Uterus (tissue), 4 donors: ENCODE data around the gene ECD. TPM values are rescaled to one million over a fixed set of nuclear protein-coding genes. Genes with fewer than 3 reads are reported as not detected.

Experiments used
- DNase-seq, 2 donors: peaks; one replicate each; pipeline ENCODE4 v3.0.0-alpha.2; 2019 to 2020
- H3K27ac ChIP-seq, 2 donors: fragments of 200-600 bp; sonication (generic); 1 replicate in 1 of 2; 2 replicates in 1 of 2; pipeline ENCODE4 v1.5.1; 2016 to 2018
- H3K27me3 ChIP-seq, 2 donors: fragments of 200-600 bp; sonication (generic); one replicate each; pipeline ENCODE4 v1.5.1; 2018 to 2019; ENCODE audit warnings: control low read depth in 1 of 2
- H3K36me3 ChIP-seq, 2 donors: fragments of 200-600 bp; sonication (generic); one replicate each; pipeline ENCODE4 v1.5.1; 2019; ENCODE audit warnings: control low read depth in 1 of 2
- H3K4me1 ChIP-seq, 2 donors: fragments of 200-600 bp; sonication (generic); one replicate each; pipeline ENCODE4 v1.5.1; 2018 to 2019; ENCODE audit warnings: control low read depth in 1 of 2
- H3K4me3 ChIP-seq, 2 donors: fragments of 200-600 bp; sonication (generic); 1 replicate in 1 of 2; 2 replicates in 1 of 2; pipeline ENCODE4 v1.5.1; 2018 to 2019; ENCODE audit warnings: mild to moderate bottlenecking in 1 of 2
- H3K9me3 ChIP-seq, 2 donors: fragments of 200-600 bp; sonication (generic); one replicate each; pipeline ENCODE4 v1.5.1; 2019; ENCODE audit warnings: control low read depth in 1 of 2
- CTCF ChIP-seq, 4 experiments: fragments of 200-600 bp in 2 of 4; fragments of 450-650 bp in 2 of 4; sonication (generic) in 2 of 4; IDR thresholded peaks; one replicate each; pipeline ENCODE4 v1.5.1; 2016 to 2019; ENCODE audit warnings: antibody characterized with exemption in 4 of 4, mild to moderate bottlenecking in 2 of 4, moderate library complexity in 1 of 4
- POLR2A ChIP-seq, 2 donors: fragments of 450-650 bp; IDR thresholded peaks; one replicate each; pipeline ENCODE4 v1.6.1; 2016; ENCODE audit warnings: antibody characterized with exemption in 2 of 2, mild to moderate bottlenecking in 1 of 2, moderate library complexity in 1 of 2
- intact Hi-C: fragments of 100-400 bp; cut with DNase I; formaldehyde crosslinking; loops from one replicate; pipeline ENCODE4 v1.15.1; 2023; ENCODE audit warnings: low total_unique reads
- total RNA-seq, 4 donors: library from RNA; depleted of rRNA in 3 of 4; stranded (reverse); fragments of >200 nt in 3 of 4; gene quantifications; one replicate each; pipeline versions ENCODE4 v1.1.0 to v1.2.4, GENCODE V29; 2014 to 2023
- donor health status: DM: yes; HTN: yes; CAD: no.

The ECD gene
- total RNA-seq, 4 donors from 2014 or later = 18.4 to 37.8 (median 36.0) TPM

DNA sequence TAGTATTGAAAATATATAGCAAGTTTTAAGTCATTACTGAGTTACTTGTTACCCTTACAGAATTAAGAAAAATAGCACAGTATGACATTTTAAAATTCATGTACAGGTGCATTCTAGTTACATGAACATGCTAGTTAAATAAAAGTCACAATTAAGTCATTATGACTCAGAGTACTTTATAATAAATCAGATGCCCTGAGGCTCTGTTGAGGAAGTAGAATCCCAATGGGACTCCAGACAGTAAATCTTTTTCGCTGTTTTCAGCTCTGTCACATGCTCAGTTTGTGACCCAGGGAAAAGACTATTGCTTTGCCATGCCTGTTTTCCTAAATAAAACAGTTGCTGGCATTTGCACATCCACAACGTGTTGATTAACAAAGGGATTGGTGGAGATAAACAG lies 36.5 kb downstream of the ECD start:
- Histone ChIP-seq H3K4me3 (no peak overlapping the region), H3K27ac (peak overlapping the region in 1 of 2 donors; percentile 50), H3K36me3 (no peaks in the 10 kb centered on the region), H3K9me3 (no peaks in the 10 kb centered on the region), H3K4me1 (no peaks in the 10 kb centered on the region), H3K27me3 (no peaks in the 10 kb centered on the region)
- DNase-seq = no peak
- intact Hi-C loops = no loop called here
- TF ChIP-seq CTCF (IDR thresholded peaks at IDR 0.05) (no peak), POLR2A (IDR thresholded peaks at IDR 0.05) (no peak)

- no peaks in the 10 kb centered on the region for H3K27me3 ChIP-seq
- no peak overlapping the region for H3K27ac ChIP-seq
- H3K36me3 ChIP-seq = no peaks in the 10 kb centered on the region
- TF ChIP-seq CTCF (IDR thresholded peaks at IDR 0.05) (no peak), POLR2A (IDR thresholded peaks at IDR 0.05) (no peak)
- DNase-seq = no peak
- no peaks in the 10 kb centered on the region for H3K9me3 ChIP-seq
- H3K4me3 ChIP-seq = no peak overlapping the region
- intact Hi-C loops = no loop called here
- no peaks in the 10 kb centered on the region for H3K4me1 ChIP-seq
These were observed 41.5 kb downstream of the ECD start for GRCh38 chr10:73126343-73126742.

DNA sequence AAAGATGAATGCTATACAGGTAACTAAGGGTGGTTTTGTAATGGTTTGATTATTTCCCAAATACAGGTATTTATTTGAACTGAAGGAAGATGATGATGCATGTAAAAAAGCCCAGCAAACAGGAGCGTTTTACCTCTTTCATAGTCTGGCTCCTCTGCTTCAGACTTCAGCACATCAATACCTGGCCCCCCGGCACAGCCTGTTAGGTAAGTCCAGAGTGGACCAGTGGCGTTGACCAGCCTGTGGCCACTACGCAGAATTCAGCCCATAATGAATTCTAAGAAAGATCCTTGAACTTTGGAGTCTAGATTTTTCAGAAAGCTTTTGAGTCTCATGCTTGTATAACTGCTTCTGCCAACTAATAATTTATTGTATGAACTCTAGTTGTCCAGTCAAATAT lies 47.9 kb downstream of the ECD start:
- Histone ChIP-seq H3K27me3 (no peaks in the 10 kb centered on the region), H3K4me1 (no peaks in the 10 kb centered on the region), H3K36me3 (no peaks in the 10 kb centered on the region), H3K27ac (no peak overlapping the region), H3K4me3 (no peak overlapping the region), H3K9me3 (no peaks in the 10 kb centered on the region)
- no peak for TF ChIP-seq CTCF (IDR thresholded peaks at IDR 0.05)
- no peak for TF ChIP-seq POLR2A (IDR thresholded peaks at IDR 0.05)
- intact Hi-C loops = no loop called here
- no peak for DNase-seq

DNA sequence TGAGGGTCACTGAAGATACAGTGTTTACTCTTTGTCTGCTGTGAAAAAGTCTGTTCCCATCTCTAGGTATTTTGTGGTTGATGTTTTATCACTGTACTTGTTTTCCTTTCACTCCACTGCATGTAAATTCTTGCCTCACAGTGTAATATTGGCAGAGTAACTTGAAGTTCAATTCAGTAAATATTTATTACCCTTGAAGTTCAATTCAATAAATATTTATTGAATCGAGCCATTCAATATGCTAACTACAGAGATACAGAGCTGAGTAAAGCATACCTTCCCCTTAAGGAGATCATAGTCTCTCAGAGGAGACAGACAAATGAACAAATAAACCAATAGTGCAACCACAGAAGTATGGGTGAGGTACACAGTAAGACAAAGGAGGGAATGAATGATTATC lies 48.4 kb downstream of the ECD start:
- Histone ChIP-seq H3K9me3 (no peaks in the 10 kb centered on the region), H3K36me3 (no peaks in the 10 kb centered on the region), H3K4me3 (no peak overlapping the region), H3K4me1 (no peaks in the 10 kb centered on the region), H3K27ac (no peak overlapping the region), H3K27me3 (no peaks in the 10 kb centered on the region)
- no peak for TF ChIP-seq CTCF (IDR thresholded peaks at IDR 0.05)
- TF ChIP-seq POLR2A (IDR thresholded peaks at IDR 0.05) = no peak
- intact Hi-C loops = no loop called here
- no peak for DNase-seq

DNA sequence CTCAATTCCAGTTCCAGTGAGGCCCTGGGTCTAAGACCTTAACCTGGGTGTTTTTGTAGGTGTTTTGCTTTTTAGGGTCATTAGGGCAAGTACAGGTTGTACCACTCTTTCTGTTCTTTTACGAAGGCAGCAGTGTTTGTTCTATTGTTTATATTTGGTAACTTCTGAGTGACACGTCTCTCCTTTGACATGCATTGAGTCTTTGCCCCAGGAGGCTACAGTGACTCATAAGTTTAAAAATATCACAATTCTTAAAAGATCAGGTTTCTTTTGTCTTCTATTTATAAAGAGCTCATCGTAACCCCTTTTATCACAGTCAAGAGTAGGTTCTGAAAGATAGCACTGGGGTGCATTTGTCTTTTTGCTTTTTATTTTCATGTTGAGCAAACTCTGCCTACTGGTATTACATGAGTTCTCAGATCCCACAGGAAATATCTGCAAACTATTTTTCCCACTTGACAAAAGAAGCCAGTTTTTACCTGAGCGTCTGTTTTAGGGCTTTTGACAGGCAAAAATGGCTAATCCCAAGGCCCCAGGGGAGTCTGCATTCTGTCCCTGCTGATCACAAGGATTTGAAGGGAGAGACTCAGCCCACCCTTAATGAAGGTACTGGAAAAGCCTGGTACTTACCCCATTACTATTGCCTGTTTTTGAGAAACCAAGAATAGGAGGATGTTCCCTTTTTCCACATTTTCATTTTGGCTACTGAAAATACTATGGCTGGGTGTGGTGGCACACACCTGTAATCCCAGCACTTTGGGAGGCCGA lies 49.6 kb downstream of the ECD start:
- intact Hi-C loops = no loop called here
- Histone ChIP-seq H3K4me1 (no peaks in the 10 kb centered on the region), H3K27ac (no peak overlapping the region), H3K36me3 (no peaks in the 10 kb centered on the region), H3K27me3 (no peaks in the 10 kb centered on the region), H3K4me3 (no peak overlapping the region), H3K9me3 (no peaks in the 10 kb centered on the region)
- TF ChIP-seq POLR2A (IDR thresholded peaks at IDR 0.05) = no peak
- no peak for TF ChIP-seq CTCF (IDR thresholded peaks at IDR 0.05)
- no peak for DNase-seq
